Measurements from ENCODE around the gene KDM4C.

Gene KDM4C

GRCh38 chr9:6816581-6816980 lies 58.8 kb downstream of the KDM4C start:
- Histone ChIP-seq H3K4me3 (replicated peaks; ENCODE audit: low read depth, low read length) (no peak overlapping the region), H3K27me3 (replicated peaks; ENCODE audit: control insufficient read depth, insufficient read depth, low read length) (no peaks in the 10 kb centered on the region), H3K36me3 (ENCODE audit: control insufficient read depth, insufficient read depth, low read length) (peaks cover 2% of the 10 kb centered on the region; the same call in 1 of the 2 replicates)
- DNase-seq (ENCODE audit: extremely low read depth, insufficient read length): no peak
- no peak for TF ChIP-seq CTCF (IDR thresholded peaks at IDR 0.05; ENCODE audit: insufficient read depth, low read length, poor library complexity, severe bottlenecking)

GRCh38 chr9:6818292-6818922 lies 60.6 kb downstream of the KDM4C start:
- Histone ChIP-seq H3K36me3 (ENCODE audit: control insufficient read depth, insufficient read depth, low read length) (peaks cover 3% of the 10 kb centered on the region), H3K4me3 (replicated peaks; ENCODE audit: low read depth, low read length) (no peak overlapping the region), H3K27me3 (replicated peaks; ENCODE audit: control insufficient read depth, insufficient read depth, low read length) (no peaks in the 10 kb centered on the region)
- no peak for DNase-seq (ENCODE audit: extremely low read depth, insufficient read length)
- no peak for TF ChIP-seq CTCF (IDR thresholded peaks at IDR 0.05; ENCODE audit: insufficient read depth, low read length, poor library complexity, severe bottlenecking)

- no peak for TF ChIP-seq CTCF (IDR thresholded peaks at IDR 0.05; ENCODE audit: insufficient read depth, low read length, poor library complexity, severe bottlenecking)
- Histone ChIP-seq H3K4me3 (replicated peaks; ENCODE audit: low read depth, low read length) (no peak overlapping the region), H3K27me3 (replicated peaks; ENCODE audit: control insufficient read depth, insufficient read depth, low read length) (no peaks in the 10 kb centered on the region), H3K36me3 (ENCODE audit: control insufficient read depth, insufficient read depth, low read length) (peaks cover 4% of the 10 kb centered on the region)
- no peak for DNase-seq (ENCODE audit: extremely low read depth, insufficient read length)
These were observed 61.3 kb downstream of the KDM4C start for GRCh38 chr9:6819112-6819511.

GRCh38 chr9:6819529-6819928 lies 61.8 kb downstream of the KDM4C start:
- peaks cover 4% of the 10 kb centered on the region for H3K36me3 ChIP-seq (ENCODE audit: control insufficient read depth, insufficient read depth, low read length)
- DNase-seq (ENCODE audit: extremely low read depth, insufficient read length): no peak
- TF ChIP-seq CTCF (IDR thresholded peaks at IDR 0.05; ENCODE audit: insufficient read depth, low read length, poor library complexity, severe bottlenecking): no peak
- no peaks in the 10 kb centered on the region for H3K27me3 ChIP-seq (replicated peaks; ENCODE audit: control insufficient read depth, insufficient read depth, low read length)
- H3K4me3 ChIP-seq (replicated peaks; ENCODE audit: low read depth, low read length): no peak overlapping the region

- peaks cover 4% of the 10 kb centered on the region for H3K36me3 ChIP-seq (ENCODE audit: control insufficient read depth, insufficient read depth, low read length)
- no peaks in the 10 kb centered on the region for H3K27me3 ChIP-seq (replicated peaks; ENCODE audit: control insufficient read depth, insufficient read depth, low read length)
- H3K4me3 ChIP-seq (replicated peaks; ENCODE audit: low read depth, low read length): no peak overlapping the region
- no peak for DNase-seq (ENCODE audit: extremely low read depth, insufficient read length)
- TF ChIP-seq CTCF (IDR thresholded peaks at IDR 0.05; ENCODE audit: insufficient read depth, low read length, poor library complexity, severe bottlenecking): no peak
These were observed 64.9 kb downstream of the KDM4C start for GRCh38 chr9:6822696-6823095.

Data from GM06990 (cell line).